Measurements from ENCODE around the gene GRAMD2B. TPM values are rescaled to one million over a fixed set of nuclear protein-coding genes. Genes with fewer than 3 reads are reported as not detected.

Gene GRAMD2B
- total RNA-seq, 1 experiment from 2014 or later = 33.6 TPM

- Histone ChIP-seq H3K9me2 (replicated peaks; ENCODE audit: low read length) (no peaks in the 10 kb centered on the region), H3K9me3 (ENCODE audit: low read length) (0 out of 2 replicates have a peak, but pooled peaks cover 5% of the 10 kb centered on the region), H2AFZ (ENCODE audit: low read length) (peak overlapping the region; percentile 36; the same call in 1 of the 2 replicates), H3K4me1 (ENCODE audit: insufficient read depth, low read length) (peaks cover 44% of the 10 kb centered on the region), H3K79me2 (ENCODE audit: low read length) (peaks cover 32% of the 10 kb centered on the region; the same call in 1 of the 2 replicates), H3K27me3 (ENCODE audit: low read length) (no peaks in the 10 kb centered on the region), H3K4me3 (ENCODE audit: low read length) (peak overlapping the region; percentile 41), H3K27ac (ENCODE audit: low read length) (peak overlapping the region; percentile 80), H3K36me3 (ENCODE audit: low read depth, low read length) (peaks cover 7% of the 10 kb centered on the region; the same call in 1 of the 2 replicates), H3K4me2 (ENCODE audit: low read length) (peak overlapping the region; percentile 81), H3F3A (ENCODE audit: low read length, unreplicated experiment) (peaks cover 13% of the 10 kb centered on the region), H3K9ac (ENCODE audit: low read length) (peak overlapping the region; percentile 41; the same call in 1 of the 2 replicates), H4K20me1 (ENCODE audit: low read length) (no peaks in the 10 kb centered on the region)
- peak; percentile 6; the same call in 1 of the 2 replicates for ATAC-seq
- ChIA-PET CTCF (no interaction called here), POLR2A (ENCODE audit: unreplicated experiment) (no interaction called here)
- BruUV-seq (replicated peaks) = no TSS peak
- intact Hi-C loops (cut with micrococcal nuclease) = loop anchor here (2.0 kb wide), 1 partner anchor 37 kb away; the partner anchor contains the start of gene GRAMD2B
- TF ChIP-seq CTCF (conservative IDR thresholded peaks at IDR 0.05; ENCODE audit: low read depth, low read length) (no peak), EZH2 (IDR thresholded peaks at IDR 0.05; ENCODE audit: low read length, unreplicated experiment) (no peak), EZH2phosphoT487 (IDR thresholded peaks at IDR 0.05; ENCODE audit: borderline replicate concordance, low read length) (no peak)
- DNase-seq = peak; percentile 67
These were observed 37.4 kb upstream of the GRAMD2B start for GRCh38 chr5:126385524-126386502.

- Histone ChIP-seq H3K4me1 (ENCODE audit: insufficient read depth, low read length) (peaks cover 27% of the 10 kb centered on the region), H3K36me3 (ENCODE audit: low read depth, low read length) (no peaks in the 10 kb centered on the region), H3K79me2 (ENCODE audit: low read length) (0 out of 2 replicates have a peak, but pooled peaks cover 9% of the 10 kb centered on the region), H3K27me3 (ENCODE audit: low read length) (no peaks in the 10 kb centered on the region), H2AFZ (ENCODE audit: low read length) (no peak overlapping the region), H3K9me2 (replicated peaks; ENCODE audit: low read length) (no peaks in the 10 kb centered on the region), H3K4me3 (ENCODE audit: low read length) (no peak overlapping the region), H3K27ac (ENCODE audit: low read length) (no peak overlapping the region), H3K9ac (ENCODE audit: low read length) (no peak overlapping the region), H4K20me1 (ENCODE audit: low read length) (no peaks in the 10 kb centered on the region), H3K4me2 (ENCODE audit: low read length) (no peak overlapping the region), H3F3A (ENCODE audit: low read length, unreplicated experiment) (peaks cover 13% of the 10 kb centered on the region), H3K9me3 (ENCODE audit: low read length) (no peaks in the 10 kb centered on the region)
- no TSS peak for BruUV-seq (replicated peaks)
- intact Hi-C loops (cut with micrococcal nuclease) = no loop called here
- ChIA-PET CTCF (no interaction called here), POLR2A (ENCODE audit: unreplicated experiment) (no interaction called here)
- no peak for ATAC-seq
- no peak for TF ChIP-seq EZH2phosphoT487 (IDR thresholded peaks at IDR 0.05; ENCODE audit: borderline replicate concordance, low read length)
- TF ChIP-seq CTCF (conservative IDR thresholded peaks at IDR 0.05; ENCODE audit: low read depth, low read length) = no peak
- TF ChIP-seq EZH2 (IDR thresholded peaks at IDR 0.05; ENCODE audit: low read length, unreplicated experiment) = no peak
- DNase-seq = no peak
These were observed 34.0 kb upstream of the GRAMD2B start for GRCh38 chr5:126389179-126389578.
